A549 treated with RU486 at 1 μM for 4 hours (cell line): ENCODE measurements around the gene BCS1L. TPM values are rescaled to one million over a fixed set of nuclear protein-coding genes. Genes with fewer than 3 reads are reported as not detected.

Experiments used
- total RNA-seq: library from RNA; stranded (reverse); fragments of 200-300 nt; extraction: Qiagen RNA extraction; gene quantifications from 5 replicates; pipeline ENCODE4 v1.2.3, GENCODE V29; 2022; ENCODE audit warnings: low read depth

The BCS1L gene
- total RNA-seq = 39.0 to 53.1 TPM (median 42.4 TPM) in 5 replicates

GRCh38 chr2:218659258-218659987, at the start of gene BCS1L, which contains the start of gene ZNF142:
BCS1L (plus strand) TSS chr2:218659683; CDS start chr2:218660988, 1,305 bp downstream.
ZNF142 (minus strand) TSS chr2:218659623; CDS start chr2:218656429, 3,194 bp downstream.

GRCh38 chr2:218671654-218672566, 12.4 kb downstream of the BCS1L start, which contains the start of the genes RNF25 and STK36:
RNF25 (minus strand) TSS chr2:218672002; CDS start chr2:218671970, 32 bp downstream.
STK36 (plus strand) TSS chr2:218672086; CDS start chr2:218672830, 744 bp downstream.

GRCh38 chr2:218710687-218711549, 51.4 kb downstream of the BCS1L start, which contains the start of gene TTLL4:
TTLL4 (plus strand) TSS chr2:218710835; CDS start chr2:218737677, 26,842 bp downstream.

Other genes starting within 250 kb of the BCS1L start
- 0.13 to 0.42 TPM (median 0.25 TPM) in 5 replicates for gene VIL1, start 240.6 kb upstream of the BCS1L start, total RNA-seq
- gene USP37, start 91.3 kb upstream of the BCS1L start, total RNA-seq = 4.5 to 5.7 TPM (median 5.4 TPM) in 5 replicates
- gene CNOT9, start 90.8 kb upstream of the BCS1L start, total RNA-seq = 41.8 to 50.1 TPM (median 43.6 TPM) in 5 replicates
- gene PLCD4, start 51.8 kb upstream of the BCS1L start, total RNA-seq = 0.29 to 0.71 TPM (median 0.53 TPM) in 5 replicates
- 12.5 to 17.7 TPM (median 15.2 TPM) in 5 replicates for gene ZNF142, start 60 bp upstream of the BCS1L start, total RNA-seq
- 47.0 to 59.1 TPM (median 47.9 TPM) in 5 replicates for gene RNF25, start 12.3 kb downstream of the BCS1L start, total RNA-seq
- 8.6 to 13.8 TPM (median 12.4 TPM) in 5 replicates for gene STK36, start 12.4 kb downstream of the BCS1L start, total RNA-seq
- gene TTLL4, start 51.2 kb downstream of the BCS1L start, total RNA-seq = 25.1 to 30.9 TPM (median 29.3 TPM) in 5 replicates
- gene CYP27A1, start 122.5 kb downstream of the BCS1L start, total RNA-seq = 0.10 to 0.18 TPM (median 0.17 TPM) in 5 replicates
- not detected in 5 replicates for gene PRKAG3, start 172.1 kb downstream of the BCS1L start, total RNA-seq
- 0.14 to 0.24 TPM (median 0.22 TPM) in 4 of 5 replicates, not detected in the other for gene WNT6, start 200.1 kb downstream of the BCS1L start, total RNA-seq
- gene WNT10A, start 221.2 kb downstream of the BCS1L start, total RNA-seq = 0.07 to 0.31 TPM in 2 of 5 replicates, not detected in the others